ENCODE measurements around the gene OR10H5.

DNA sequence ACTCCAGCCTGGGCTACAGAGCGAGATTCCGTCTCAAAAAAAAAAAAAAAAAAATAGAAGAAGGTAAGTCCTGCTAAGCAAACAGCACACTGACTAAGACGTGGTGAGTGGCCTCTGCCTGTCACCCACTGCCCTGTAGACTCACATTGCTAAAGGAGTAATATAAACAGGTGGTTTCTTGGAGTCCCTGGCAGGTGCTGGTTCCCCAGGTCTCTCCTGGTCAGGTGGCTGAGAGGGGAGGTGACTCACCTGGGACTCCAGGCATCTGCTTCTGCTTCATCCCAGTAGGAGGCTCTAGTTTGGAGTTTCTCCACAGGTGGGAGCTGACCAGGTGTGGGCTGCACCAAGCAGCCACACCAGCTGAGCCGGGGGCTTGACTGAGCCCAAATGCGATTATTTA, 27.8 kb downstream of the OR10H5 start, which contains the start of gene OR10H1:
- TF ChIP-seq, protein P1, sequence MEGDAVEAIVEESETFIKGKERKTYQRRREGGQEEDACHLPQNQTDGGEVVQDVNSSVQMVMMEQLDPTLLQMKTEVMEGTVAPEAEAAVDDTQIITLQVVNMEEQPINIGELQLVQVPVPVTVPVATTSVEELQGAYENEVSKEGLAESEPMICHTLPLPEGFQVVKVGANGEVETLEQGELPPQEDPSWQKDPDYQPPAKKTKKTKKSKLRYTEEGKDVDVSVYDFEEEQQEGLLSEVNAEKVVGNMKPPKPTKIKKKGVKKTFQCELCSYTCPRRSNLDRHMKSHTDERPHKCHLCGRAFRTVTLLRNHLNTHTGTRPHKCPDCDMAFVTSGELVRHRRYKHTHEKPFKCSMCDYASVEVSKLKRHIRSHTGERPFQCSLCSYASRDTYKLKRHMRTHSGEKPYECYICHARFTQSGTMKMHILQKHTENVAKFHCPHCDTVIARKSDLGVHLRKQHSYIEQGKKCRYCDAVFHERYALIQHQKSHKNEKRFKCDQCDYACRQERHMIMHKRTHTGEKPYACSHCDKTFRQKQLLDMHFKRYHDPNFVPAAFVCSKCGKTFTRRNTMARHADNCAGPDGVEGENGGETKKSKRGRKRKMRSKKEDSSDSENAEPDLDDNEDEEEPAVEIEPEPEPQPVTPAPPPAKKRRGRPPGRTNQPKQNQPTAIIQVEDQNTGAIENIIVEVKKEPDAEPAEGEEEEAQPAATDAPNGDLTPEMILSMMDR (conservative IDR thresholded peaks at IDR 0.05; ENCODE audit: low read depth, low read length) = no peak
- no peak for TF ChIP-seq EZH2 (IDR thresholded peaks at IDR 0.05; ENCODE audit: borderline replicate concordance, low read depth, low read length, poor library complexity, severe bottlenecking)

Measured in A673 (cell line).